NK-92 (cell line): Measurements from ENCODE around the gene PRORP.
"Not testable (repeated sequence)": the region's sequence is repeated elsewhere in the genome, so short reads cannot be mapped to it uniquely, and the experiment has no call there.

Experiments used
- DNase-seq: peaks from one replicate; lab custom pipeline; 2025; ENCODE audit not compliant: unreplicated experiment; lab: John Stamatoyannopoulos, UW

Gene PRORP

GRCh38 chr14:35134329-35135123 is 12.2 kb downstream of the PRORP start:
- no peak for DNase-seq

GRCh38 chr14:35138585-35138984 is 16.2 kb downstream of the PRORP start:
- no peak for DNase-seq

- no peak for DNase-seq
These were observed 18.6 kb downstream of the PRORP start for GRCh38 chr14:35140718-35141581.

- no peak for DNase-seq
These were observed 21.7 kb downstream of the PRORP start for GRCh38 chr14:35144029-35144428.

- no peak for DNase-seq
These were observed 24.4 kb downstream of the PRORP start for GRCh38 chr14:35146711-35147149.

GRCh38 chr14:35147186-35147585 is 24.8 kb downstream of the PRORP start:
- DNase-seq: no peak

- DNase-seq: no peak
These were observed 25.4 kb downstream of the PRORP start for GRCh38 chr14:35147711-35148110.

GRCh38 chr14:35149239-35149638 is 26.9 kb downstream of the PRORP start:
- no peak for DNase-seq

GRCh38 chr14:35152531-35152930 is 30.2 kb downstream of the PRORP start:
- not testable (repeated sequence) for DNase-seq

- DNase-seq: no peak
These were observed 31.7 kb downstream of the PRORP start for GRCh38 chr14:35154016-35154415.

- no peak for DNase-seq
These were observed 33.6 kb downstream of the PRORP start for GRCh38 chr14:35155962-35156361.

- DNase-seq: no peak
These were observed 36.1 kb downstream of the PRORP start for GRCh38 chr14:35158491-35158890.

- no peak for DNase-seq
These were observed 36.8 kb downstream of the PRORP start for GRCh38 chr14:35158951-35159653.

- DNase-seq: no peak
These were observed 37.5 kb downstream of the PRORP start for GRCh38 chr14:35159742-35160409.

- DNase-seq: no peak
These were observed 38.9 kb downstream of the PRORP start for GRCh38 chr14:35161231-35161630.

GRCh38 chr14:35163384-35163783 is 41.0 kb downstream of the PRORP start:
- no peak for DNase-seq

GRCh38 chr14:35164849-35165248 is 42.5 kb downstream of the PRORP start:
- DNase-seq: no peak

GRCh38 chr14:35167496-35167895 is 45.1 kb downstream of the PRORP start:
- no peak for DNase-seq
